Calu3 (cell line): ENCODE results near the gene SVOP. TPM values are rescaled to one million over a fixed set of nuclear protein-coding genes. Genes with fewer than 3 reads are reported as not detected.

ENCODE experiments used
- BruUV-seq: library from RNA; stranded (reverse); fragments of 400-500 nt; replicated peaks from 2 replicates; lab custom pipeline; 2021; lab: Mats Ljungman, UMichigan
- CTCF ChIA-PET: fragments of 300-600 bp; sonication (Branson Sonifier 250); formaldehyde crosslinking; loops from one replicate; lab custom pipeline; 2022; ENCODE audit warnings: antibody characterized with exemption; lab: Charles Lee
- DNase-seq: peaks from one replicate; pipeline ENCODE4 v3.0.0; 2022
- H3K27ac Mint-ChIP-seq: one replicate; pipeline ENCODE4 v1.8.0; 2022; ENCODE audit warnings: mixed read lengths; ENCODE audit not compliant: unreplicated experiment
- H3K27me3 Mint-ChIP-seq: one replicate; pipeline ENCODE4 v1.8.0; 2022; ENCODE audit warnings: mixed read lengths; ENCODE audit not compliant: unreplicated experiment
- H3K36me3 Mint-ChIP-seq: one replicate; pipeline ENCODE4 v1.8.0; 2022; ENCODE audit warnings: mild to moderate bottlenecking, moderate library complexity, mixed read lengths; ENCODE audit not compliant: insufficient read depth, unreplicated experiment
- H3K4me1 Mint-ChIP-seq: one replicate; pipeline ENCODE4 v1.8.0; 2022; ENCODE audit warnings: mild to moderate bottlenecking, low read depth, mixed read lengths; ENCODE audit not compliant: unreplicated experiment
- H3K4me3 Mint-ChIP-seq: one replicate; pipeline ENCODE4 v1.8.0; 2022; ENCODE audit warnings: mild to moderate bottlenecking, low read depth, moderate library complexity, mixed read lengths; ENCODE audit not compliant: unreplicated experiment
- H3K9me3 Mint-ChIP-seq: one replicate; pipeline ENCODE4 v1.8.0; 2022; ENCODE audit warnings: low read depth, mixed read lengths; ENCODE audit not compliant: unreplicated experiment
- intact Hi-C: fragments of 100-400 bp; cut with micrococcal nuclease; formaldehyde crosslinking; loops from one replicate; pipeline ENCODE4 v1.10.0; 2022; ENCODE audit not compliant: unreplicated experiment
- total RNA-seq: library from RNA; stranded (reverse); gene quantifications from 2 replicates; pipeline ENCODE4 v1.2.3, GENCODE V29; 2022
- TF ChIP-seq, protein P1 (sequence below): fragments of 200-600 bp; IDR thresholded peaks from one replicate; pipeline ENCODE4 v1.8.0; 2022; ENCODE audit warnings: antibody characterized with exemption; ENCODE audit not compliant: unreplicated experiment

Gene SVOP
- total RNA-seq, 1 experiment from 2014 or later: not detected

DNA sequence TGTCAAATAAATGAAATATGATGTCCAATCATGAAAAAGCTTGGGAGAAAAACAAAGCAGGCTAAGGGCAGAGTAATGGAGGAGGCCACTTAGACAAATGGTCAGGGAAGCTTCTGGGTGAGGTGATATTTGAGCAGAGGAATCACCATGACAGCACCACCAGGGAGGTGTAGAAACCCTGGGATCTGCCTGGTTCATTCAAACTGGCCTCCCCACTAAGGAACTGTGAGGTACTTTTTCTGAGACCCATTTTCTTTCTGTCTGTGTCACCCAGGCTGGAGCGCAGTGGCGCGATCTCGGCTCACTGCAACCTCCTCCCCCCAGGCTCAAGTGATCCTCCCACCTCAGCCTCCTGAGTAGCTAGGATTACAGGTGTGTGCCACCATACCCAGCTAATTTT lies 155.7 kb downstream of the SVOP start:
- no TSS peak for BruUV-seq
- Mint-ChIP-seq H3K4me1 (no peaks in the 10 kb centered on the region), H3K27me3 (no peaks in the 10 kb centered on the region), H3K36me3 (no peaks in the 10 kb centered on the region), H3K27ac (no peak overlapping the region), H3K4me3 (no peak overlapping the region), H3K9me3 (no peaks in the 10 kb centered on the region)
- intact Hi-C loops: no loop called here
- no peak for DNase-seq
- TF ChIP-seq, protein P1, sequence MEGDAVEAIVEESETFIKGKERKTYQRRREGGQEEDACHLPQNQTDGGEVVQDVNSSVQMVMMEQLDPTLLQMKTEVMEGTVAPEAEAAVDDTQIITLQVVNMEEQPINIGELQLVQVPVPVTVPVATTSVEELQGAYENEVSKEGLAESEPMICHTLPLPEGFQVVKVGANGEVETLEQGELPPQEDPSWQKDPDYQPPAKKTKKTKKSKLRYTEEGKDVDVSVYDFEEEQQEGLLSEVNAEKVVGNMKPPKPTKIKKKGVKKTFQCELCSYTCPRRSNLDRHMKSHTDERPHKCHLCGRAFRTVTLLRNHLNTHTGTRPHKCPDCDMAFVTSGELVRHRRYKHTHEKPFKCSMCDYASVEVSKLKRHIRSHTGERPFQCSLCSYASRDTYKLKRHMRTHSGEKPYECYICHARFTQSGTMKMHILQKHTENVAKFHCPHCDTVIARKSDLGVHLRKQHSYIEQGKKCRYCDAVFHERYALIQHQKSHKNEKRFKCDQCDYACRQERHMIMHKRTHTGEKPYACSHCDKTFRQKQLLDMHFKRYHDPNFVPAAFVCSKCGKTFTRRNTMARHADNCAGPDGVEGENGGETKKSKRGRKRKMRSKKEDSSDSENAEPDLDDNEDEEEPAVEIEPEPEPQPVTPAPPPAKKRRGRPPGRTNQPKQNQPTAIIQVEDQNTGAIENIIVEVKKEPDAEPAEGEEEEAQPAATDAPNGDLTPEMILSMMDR: no peak
- CTCF ChIA-PET: no interaction called here

DNA sequence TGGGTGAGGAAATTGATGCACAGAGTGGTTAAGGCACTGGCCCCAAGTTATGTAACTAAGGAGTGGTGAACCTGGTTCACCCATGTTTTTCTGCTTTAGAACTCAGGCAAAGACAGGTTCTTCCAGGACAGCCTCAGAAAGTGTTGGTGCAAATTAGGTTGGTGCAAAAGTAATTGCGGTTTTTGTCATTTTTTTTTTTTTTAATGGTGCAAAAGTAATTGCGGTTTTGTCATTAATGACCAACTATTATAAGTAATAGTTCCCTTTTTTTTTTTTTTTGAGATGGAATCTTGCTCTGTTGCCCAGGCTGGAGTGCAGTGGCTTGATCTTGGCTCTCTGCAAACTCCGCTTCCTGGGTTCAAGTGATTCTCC lies 158.3 kb downstream of the SVOP start:
- no TSS peak for BruUV-seq
- H3K4me3 Mint-ChIP-seq: no peak overlapping the region
- H3K36me3 Mint-ChIP-seq: peaks cover 11% of the 10 kb centered on the region
- H3K27ac Mint-ChIP-seq: no peak overlapping the region
- H3K27me3 Mint-ChIP-seq: no peaks in the 10 kb centered on the region
- CTCF ChIA-PET: no interaction called here
- no peaks in the 10 kb centered on the region for H3K9me3 Mint-ChIP-seq
- TF ChIP-seq, protein P1: no peak
- intact Hi-C loops: no loop called here
- no peak for DNase-seq
- H3K4me1 Mint-ChIP-seq: peaks cover 17% of the 10 kb centered on the region

DNA sequence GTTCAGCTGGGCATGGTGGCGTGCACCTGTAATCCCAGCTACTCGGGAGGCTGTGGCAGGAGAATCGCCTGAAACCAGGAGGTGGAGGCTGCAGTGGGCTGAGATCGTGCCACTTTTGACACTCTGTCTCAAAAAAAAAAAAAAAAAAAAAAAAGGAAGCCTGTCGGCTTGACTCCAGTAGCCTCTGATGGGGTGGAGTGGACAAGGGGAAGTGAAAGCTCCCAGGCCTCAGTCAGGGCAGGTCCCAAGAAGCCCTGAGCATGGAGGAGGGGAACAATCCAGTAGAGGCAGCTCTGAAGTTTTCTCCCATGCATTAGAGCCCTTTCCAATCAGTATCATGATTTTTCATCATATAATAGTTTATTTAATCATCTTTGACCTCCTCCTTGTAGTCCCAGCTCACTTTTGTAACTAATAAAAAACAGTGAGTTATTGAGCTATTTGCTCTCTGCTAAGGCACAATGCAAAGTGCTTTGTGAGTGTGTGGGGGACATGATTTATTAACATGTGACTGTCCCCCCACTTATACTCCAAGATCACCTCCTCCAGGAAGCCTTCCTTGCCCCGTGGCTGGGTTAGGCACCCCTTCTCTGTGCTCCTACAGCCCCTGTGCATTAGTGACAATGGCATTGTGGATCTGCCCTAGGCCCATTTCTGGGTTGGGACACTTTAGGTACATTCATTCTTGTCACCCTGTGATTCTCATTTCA lies 158.8 kb downstream of the SVOP start:
- Mint-ChIP-seq H3K27ac (no peak overlapping the region), H3K27me3 (no peaks in the 10 kb centered on the region), H3K9me3 (no peaks in the 10 kb centered on the region), H3K4me3 (no peak overlapping the region), H3K36me3 (peaks cover 15% of the 10 kb centered on the region), H3K4me1 (peaks cover 17% of the 10 kb centered on the region)
- CTCF ChIA-PET: interaction anchor here (0.6 kb wide), 2 partner anchors 227 to 396 kb away, joined by 3 to 4 read pairs; no protein-coding TSS in a partner anchor
- intact Hi-C loops: no loop called here
- no TSS peak for BruUV-seq
- no peak for DNase-seq
- TF ChIP-seq, protein P1: no peak

DNA sequence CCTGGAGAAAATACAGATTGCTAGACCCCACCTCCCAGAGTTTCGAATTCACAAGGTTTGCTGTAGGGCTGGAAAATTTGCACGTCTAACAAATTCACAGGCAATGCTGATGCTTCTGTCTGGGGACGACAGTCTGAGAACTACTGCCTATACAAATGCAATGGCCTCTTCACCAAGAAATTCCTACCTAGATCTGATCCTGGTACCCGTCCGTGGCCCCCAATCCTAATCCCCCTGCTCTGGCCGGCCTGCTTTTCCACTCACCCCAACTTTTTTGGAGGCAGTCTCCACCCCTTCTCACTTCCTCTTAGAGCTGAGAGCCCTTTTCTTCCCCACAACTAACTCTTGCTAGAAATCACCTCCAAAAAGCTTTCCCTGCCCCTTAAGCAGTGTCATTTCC lies 160.4 kb downstream of the SVOP start:
- H3K27me3 Mint-ChIP-seq: no peaks in the 10 kb centered on the region
- H3K27ac Mint-ChIP-seq: no peak overlapping the region
- peaks cover 17% of the 10 kb centered on the region for H3K4me1 Mint-ChIP-seq
- intact Hi-C loops: no loop called here
- TF ChIP-seq, protein P1: no peak
- H3K4me3 Mint-ChIP-seq: no peak overlapping the region
- H3K9me3 Mint-ChIP-seq: no peaks in the 10 kb centered on the region
- peaks cover 31% of the 10 kb centered on the region for H3K36me3 Mint-ChIP-seq
- CTCF ChIA-PET: interaction anchor here (0.7 kb wide), 1 partner anchor 1813 kb away, joined by 9 read pairs; no protein-coding TSS in a partner anchor
- BruUV-seq: no TSS peak
- no peak for DNase-seq
